ENCODE data around the gene PDPR.
"Not testable (repeated sequence)": the region's sequence is repeated elsewhere in the genome, so short reads cannot be mapped to it uniquely, and the experiment has no call there.

Gene PDPR

GRCh38 chr16:70112162-70112561 lies 2.0 kb upstream of the PDPR start:
- H3K4me2 ChIP-seq, H3K27ac ChIP-seq, H3K36me3 ChIP-seq, H3K27me3 ChIP-seq, H3K9ac ChIP-seq, H3K9me3 ChIP-seq, H3K4me3 ChIP-seq, H4K20me1 ChIP-seq: not testable (repeated sequence)
- H3K4me1 ChIP-seq: peaks cover 12% of the 10 kb centered on the region

- H3K9me3 ChIP-seq, H3K27me3 ChIP-seq, H3K36me3 ChIP-seq, H3K27ac ChIP-seq: not testable (repeated sequence)
- Histone ChIP-seq H3K4me2 (peak overlapping the region; percentile 57), H3K9ac (peak overlapping the region; percentile 87; the same call in 1 of the 2 replicates), H3K4me1 (peaks cover 21% of the 10 kb centered on the region), H3K4me3 (peak overlapping the region; percentile 78), H4K20me1 (peaks cover 14% of the 10 kb centered on the region)
These were observed 542 bp upstream of the PDPR start for GRCh38 chr16:70113599-70113981.

- H3K4me1 ChIP-seq: peaks cover 16% of the 10 kb centered on the region
- H3K4me2 ChIP-seq, H3K9me3 ChIP-seq, H3K4me3 ChIP-seq, H3K9ac ChIP-seq, H3K27ac ChIP-seq, H3K27me3 ChIP-seq: not testable (repeated sequence)
- H3K36me3 ChIP-seq: peaks cover 43% of the 10 kb centered on the region
- H4K20me1 ChIP-seq: peaks cover 43% of the 10 kb centered on the region
These were observed 4.2 kb downstream of the PDPR start for GRCh38 chr16:70118354-70118753.

GRCh38 chr16:70118776-70119175 lies 4.6 kb downstream of the PDPR start:
- H3K27ac ChIP-seq, H3K27me3 ChIP-seq, H3K9ac ChIP-seq, H3K4me2 ChIP-seq, H3K4me3 ChIP-seq, H3K9me3 ChIP-seq: not testable (repeated sequence)
- H3K36me3 ChIP-seq: peaks cover 47% of the 10 kb centered on the region
- peaks cover 43% of the 10 kb centered on the region for H4K20me1 ChIP-seq
- H3K4me1 ChIP-seq: peaks cover 16% of the 10 kb centered on the region

- not testable (repeated sequence) for H3K4me3 ChIP-seq, H3K4me1 ChIP-seq, H3K27ac ChIP-seq, H3K27me3 ChIP-seq, H3K9ac ChIP-seq, H3K9me3 ChIP-seq, H3K4me2 ChIP-seq
- peaks cover 49% of the 10 kb centered on the region for H4K20me1 ChIP-seq
- peaks cover 61% of the 10 kb centered on the region for H3K36me3 ChIP-seq
These were observed 6.3 kb downstream of the PDPR start for GRCh38 chr16:70120398-70120797.

- Histone ChIP-seq H3K36me3 (peaks cover 86% of the 10 kb centered on the region), H4K20me1 (peaks cover 42% of the 10 kb centered on the region)
- not testable (repeated sequence) for H3K9me3 ChIP-seq, H3K4me2 ChIP-seq, H3K4me3 ChIP-seq, H3K9ac ChIP-seq, H3K27me3 ChIP-seq, H3K27ac ChIP-seq, H3K4me1 ChIP-seq
These were observed 9.7 kb downstream of the PDPR start for GRCh38 chr16:70123822-70124221.

- H3K27ac ChIP-seq, H3K9me3 ChIP-seq, H3K9ac ChIP-seq, H3K4me2 ChIP-seq, H3K4me1 ChIP-seq, H3K4me3 ChIP-seq, H3K27me3 ChIP-seq: not testable (repeated sequence)
- Histone ChIP-seq H4K20me1 (peaks cover 34% of the 10 kb centered on the region), H3K36me3 (peaks cover 96% of the 10 kb centered on the region)
These were observed 12.1 kb downstream of the PDPR start for GRCh38 chr16:70126226-70126625.

GRCh38 chr16:70127706-70128105 lies 13.6 kb downstream of the PDPR start:
- H3K4me1 ChIP-seq, H3K9me3 ChIP-seq, H3K27ac ChIP-seq, H3K4me2 ChIP-seq, H3K9ac ChIP-seq, H3K4me3 ChIP-seq, H3K27me3 ChIP-seq: not testable (repeated sequence)
- Histone ChIP-seq H4K20me1 (peaks cover 22% of the 10 kb centered on the region; the same call in 1 of the 2 replicates), H3K36me3 (peaks cover 96% of the 10 kb centered on the region)

- H3K4me3 ChIP-seq, H3K9ac ChIP-seq, H3K4me2 ChIP-seq, H3K27ac ChIP-seq, H3K9me3 ChIP-seq, H3K27me3 ChIP-seq, H3K4me1 ChIP-seq: not testable (repeated sequence)
- H3K36me3 ChIP-seq: peaks cover 96% of the 10 kb centered on the region
- peaks cover 21% of the 10 kb centered on the region; the same call in 1 of the 2 replicates for H4K20me1 ChIP-seq
These were observed 14.7 kb downstream of the PDPR start for GRCh38 chr16:70128844-70129243.

GRCh38 chr16:70135796-70136195 lies 21.7 kb downstream of the PDPR start:
- H3K27me3 ChIP-seq, H3K4me1 ChIP-seq, H3K9me3 ChIP-seq, H3K4me2 ChIP-seq, H3K4me3 ChIP-seq, H4K20me1 ChIP-seq, H3K9ac ChIP-seq, H3K27ac ChIP-seq: not testable (repeated sequence)
- H3K36me3 ChIP-seq: peaks cover 99% of the 10 kb centered on the region

- not testable (repeated sequence) for H3K4me1 ChIP-seq, H3K4me3 ChIP-seq, H3K9me3 ChIP-seq, H3K27me3 ChIP-seq, H3K9ac ChIP-seq, H3K27ac ChIP-seq, H4K20me1 ChIP-seq, H3K4me2 ChIP-seq
- peaks cover 100% of the 10 kb centered on the region for H3K36me3 ChIP-seq
These were observed 22.5 kb downstream of the PDPR start for GRCh38 chr16:70136595-70136994.

- not testable (repeated sequence) for H3K4me3 ChIP-seq, H3K27ac ChIP-seq, H3K4me2 ChIP-seq, H4K20me1 ChIP-seq, H3K27me3 ChIP-seq, H3K4me1 ChIP-seq, H3K9ac ChIP-seq, H3K9me3 ChIP-seq
- H3K36me3 ChIP-seq: peaks cover 84% of the 10 kb centered on the region
These were observed 28.6 kb downstream of the PDPR start for GRCh38 chr16:70142739-70143138.

- H3K36me3 ChIP-seq: peaks cover 84% of the 10 kb centered on the region
- not testable (repeated sequence) for H3K4me1 ChIP-seq, H3K9me3 ChIP-seq, H3K27ac ChIP-seq, H3K9ac ChIP-seq, H3K4me3 ChIP-seq, H3K4me2 ChIP-seq, H4K20me1 ChIP-seq, H3K27me3 ChIP-seq
These were observed 29.2 kb downstream of the PDPR start for GRCh38 chr16:70143231-70143895.

- not testable (repeated sequence) for H3K27me3 ChIP-seq
These were observed 33.7 kb downstream of the PDPR start for GRCh38 chr16:70147853-70148252.

GRCh38 chr16:70148453-70148852 lies 34.3 kb downstream of the PDPR start:
- not testable (repeated sequence) for H3K27me3 ChIP-seq, H3K4me2 ChIP-seq, H3K27ac ChIP-seq, H3K9ac ChIP-seq, H4K20me1 ChIP-seq, H3K9me3 ChIP-seq, H3K4me1 ChIP-seq, H3K4me3 ChIP-seq
- peaks cover 84% of the 10 kb centered on the region for H3K36me3 ChIP-seq

More at GRCh38 chr16:70147853-70148252, 33.7 kb downstream of the PDPR start:
- peaks cover 84% of the 10 kb centered on the region for H3K36me3 ChIP-seq
- not testable (repeated sequence) for H3K4me1 ChIP-seq, H3K4me3 ChIP-seq, H3K4me2 ChIP-seq, H3K27ac ChIP-seq, H3K9ac ChIP-seq, H3K9me3 ChIP-seq, H4K20me1 ChIP-seq
